HepG2 (cell line): ENCODE measurements around the gene ZCCHC24. TPM values are rescaled to one million over a fixed set of nuclear protein-coding genes. Genes with fewer than 3 reads are reported as not detected.

Experiments
- ATAC-seq: fragments of 200-7000 bp; cut with Tn5 transposase; 3 replicates; pipeline ENCODE4 v1.9.1; 2020; ENCODE audit warnings: mild to moderate bottlenecking, moderate library complexity
- BruUV-seq: library from RNA; stranded (reverse); fragments of 400-500 nt; replicated peaks from 2 replicates; lab custom pipeline; 2021; lab: Mats Ljungman, UMichigan
- CTCF ChIA-PET: fragments of 300-600 bp; formaldehyde crosslinking; extraction: SDS; loops from one replicate; lab custom pipeline; 2021; ENCODE audit warnings: low total read pairs, inconsistent platforms, low intra/inter-chr PET ratio; lab: Yijun Ruan, JAX
- POLR2A ChIA-PET: fragments of 350-600 bp; sonication (Branson Sonifier 250); formaldehyde crosslinking; loops from one replicate; lab custom pipeline; 2020; ENCODE audit warnings: antibody characterized with exemption, inconsistent platforms; lab: Yijun Ruan, JAX
- DNase-seq: peaks from one replicate; pipeline ENCODE4 v3.0.0-alpha.2; 2015; ENCODE audit warnings: low spot score
- FAIRE-seq: peaks from 3 replicates; lab custom pipeline; 2011; peaks lifted over from hg19 to GRCh38; lab: Jason Lieb, UNC
- H2AFZ ChIP-seq: one replicate; pipeline ENCODE4 v1.6.1; 2011; ENCODE audit warnings: low read length, inconsistent platforms
- H3K27ac ChIP-seq: fragments of 300-600 bp; 3 replicates; pipeline ENCODE4 v1.8.0; 2011; ENCODE audit warnings: mixed run types, mild to moderate bottlenecking, mixed read lengths, low read length, inconsistent platforms; ENCODE audit not compliant: insufficient read depth; ENCODE audit errors: extremely low read length
- H3K27me3 ChIP-seq, 2 experiments: fragments of 200-600 bp in 1 of 2; 2 replicates in 1 of 2; 3 replicates in 1 of 2; pipeline versions ENCODE4 v1.6.0 to v1.8.0; 2011; ENCODE audit warnings: low read length in 2 of 2, mild to moderate bottlenecking in 2 of 2, moderate library complexity in 2 of 2, inconsistent platforms in 1 of 2; ENCODE audit not compliant: insufficient read depth in 2 of 2, control insufficient read depth in 1 of 2
- H3K36me3 ChIP-seq, 2 experiments: fragments of 200-600 bp in 1 of 2; replicated peaks in 1 of 2; 2 replicates in 1 of 2; 3 replicates in 1 of 2; pipeline versions ENCODE4 v1.5.1 to v1.8.0; 2011; ENCODE audit warnings: low read length in 2 of 2, inconsistent platforms in 1 of 2; ENCODE audit not compliant: insufficient read depth in 2 of 2, control insufficient read depth in 1 of 2
- H3K4me1 ChIP-seq: 2 replicates; pipeline ENCODE4 v1.5.1; 2012; ENCODE audit warnings: low read length, inconsistent platforms; ENCODE audit not compliant: insufficient read depth
- H3K4me2 ChIP-seq: 2 replicates; pipeline ENCODE4 v1.6.0; 2011; ENCODE audit warnings: low read depth, low read length, inconsistent platforms
- H3K4me3 ChIP-seq, 3 experiments: fragments of 200-600 bp in 1 of 3; sonication (generic), shearing (Covaris generic) in 1 of 3; replicated peaks in 1 of 3; 2 replicates each; pipeline ENCODE4 v1.5.1; 2011 to 2016; ENCODE audit warnings: low read length in 3 of 3, inconsistent platforms in 2 of 3, low read depth in 2 of 3, mild to moderate bottlenecking in 2 of 3, control low read depth in 1 of 3, mixed read lengths in 1 of 3; ENCODE audit not compliant: insufficient read depth in 1 of 3
- H3K79me2 ChIP-seq: one replicate; pipeline ENCODE4 v1.6.1; 2011; ENCODE audit warnings: low read length, inconsistent platforms; ENCODE audit not compliant: insufficient read depth
- H3K9ac ChIP-seq: 2 replicates; pipeline ENCODE4 v1.6.0; 2011; ENCODE audit warnings: mild to moderate bottlenecking, low read depth, low read length, inconsistent platforms; ENCODE audit not compliant: insufficient read depth
- H3K9me3 ChIP-seq: 2 replicates; pipeline ENCODE4 v1.5.1; 2012; ENCODE audit warnings: mild to moderate bottlenecking, low read length
- H4K20me1 ChIP-seq: 2 replicates; pipeline ENCODE4 v1.6.0; 2011; ENCODE audit warnings: inconsistent platforms, mild to moderate bottlenecking, low read length, moderate library complexity; ENCODE audit not compliant: insufficient read depth
- ATF3 ChIP-seq: sonication (generic); formaldehyde crosslinking; IDR thresholded peaks from 2 replicates; pipeline ENCODE4 v1.4.0; 2020; ENCODE audit warnings: missing genetic modification reagents
- CBFB ChIP-seq: sonication (generic); formaldehyde crosslinking; IDR thresholded peaks from 2 replicates; pipeline ENCODE4 v1.4.0; 2020; ENCODE audit warnings: missing genetic modification reagents
- GPBP1L1 ChIP-seq: sonication (generic); formaldehyde crosslinking; IDR thresholded peaks from 2 replicates; pipeline ENCODE4 v1.5.0; 2020; ENCODE audit warnings: mild to moderate bottlenecking, missing genetic modification reagents
- KDM3A ChIP-seq: IDR thresholded peaks from 2 replicates; pipeline ENCODE4 v1.6.1; 2018; ENCODE audit warnings: low read depth, missing compliant biosample characterization
- MAFG ChIP-seq: sonication (generic); formaldehyde crosslinking; IDR thresholded peaks from 2 replicates; pipeline ENCODE4 v1.5.1; 2020; ENCODE audit warnings: mild to moderate bottlenecking, missing genetic modification reagents
- MLX ChIP-seq: IDR thresholded peaks from 2 replicates; pipeline ENCODE4 v1.6.1; 2016
- NCOA5 ChIP-seq: sonication (generic); formaldehyde crosslinking; IDR thresholded peaks from 2 replicates; pipeline ENCODE4 v1.4.0; 2020; ENCODE audit warnings: missing genetic modification reagents
- NPAS2 ChIP-seq: sonication (generic); formaldehyde crosslinking; IDR thresholded peaks from 2 replicates; pipeline ENCODE4 v1.8.0; 2022; ENCODE audit warnings: mild to moderate bottlenecking, missing genetic modification reagents, borderline replicate concordance
- PLRG1 ChIP-seq: fragments of 450-650 bp; conservative IDR thresholded peaks from 2 replicates; pipeline ENCODE4 v1.6.1; 2016
- SP4 ChIP-seq: sonication (generic); formaldehyde crosslinking; IDR thresholded peaks from 2 replicates; pipeline ENCODE4 v1.8.1; 2023; ENCODE audit warnings: mild to moderate bottlenecking, missing genetic modification reagents
- ZBED4 ChIP-seq: sonication (generic); formaldehyde crosslinking; IDR thresholded peaks from 2 replicates; pipeline ENCODE4 v1.4.0; 2020; ENCODE audit warnings: missing genetic modification reagents, borderline replicate concordance
- ZFP36 ChIP-seq: fragments of 150-350 bp; IDR thresholded peaks from 2 replicates; pipeline ENCODE4 v1.6.1; 2018; ENCODE audit warnings: borderline replicate concordance, low read length, low read depth; ENCODE audit not compliant: partially characterized antibody
- ZKSCAN5 ChIP-seq: sonication (generic); formaldehyde crosslinking; IDR thresholded peaks from 2 replicates; pipeline ENCODE4 v1.5.1; 2020; ENCODE audit warnings: mild to moderate bottlenecking, missing genetic modification reagents
- ZNF382 ChIP-seq: sonication (generic); formaldehyde crosslinking; IDR thresholded peaks from 2 replicates; pipeline ENCODE4 v1.5.0; 2020; ENCODE audit warnings: missing genetic modification reagents, mild to moderate bottlenecking, borderline replicate concordance
- ZNF556 ChIP-seq: sonication (generic); formaldehyde crosslinking; IDR thresholded peaks from 2 replicates; pipeline ENCODE4 v1.4.0; 2020; ENCODE audit warnings: mild to moderate bottlenecking, missing genetic modification reagents, borderline replicate concordance
- ZNF558 ChIP-seq: sonication (generic); formaldehyde crosslinking; IDR thresholded peaks from 2 replicates; pipeline ENCODE4 v1.9.0; 2022; ENCODE audit warnings: mild to moderate bottlenecking, missing genetic modification reagents, borderline replicate concordance
- ZNF878 ChIP-seq: sonication (generic); formaldehyde crosslinking; IDR thresholded peaks from 2 replicates; pipeline ENCODE4 v1.8.1; 2023; ENCODE audit warnings: mild to moderate bottlenecking, missing genetic modification reagents, moderate library complexity
- ZSCAN9 ChIP-seq: IDR thresholded peaks from 2 replicates; pipeline ENCODE4 v1.6.1; 2016; ENCODE audit warnings: borderline replicate concordance
- WGBS: methylation state at CpG from one replicate; pipeline ENCODE4 v1.1.6; 2017; ENCODE audit warnings: low lambda C conversion rate; 5-methylcytosine and 5-hydroxymethylcytosine counted together
- in situ Hi-C: cut with HindIII; loops from 2 replicates; pipeline ENCODE4 v1.10.0; 2017; ENCODE audit warnings: low pct_unique_long_range_greater_than_20kb; ENCODE audit not compliant: extremely low pct_ligation_motif_present
- intact Hi-C: fragments of 100-400 bp; cut with micrococcal nuclease; formaldehyde crosslinking; loops from one replicate; pipeline ENCODE4 v1.10.0; 2022; ENCODE audit not compliant: unreplicated experiment
- polyA plus RNA-seq, 8 experiments: library from polyadenylated mRNA; depleted of rRNA in 3 of 8; stranded (reverse) in 7 of 8; unstranded in 1 of 8; fragments of >200 nt; fragmentation: Illumina TruSeq in 4 of 8; extraction: Trizol in 4 of 8; gene quantifications; 2 replicates each; pipeline versions ENCODE4 v1.2.1 to v1.2.3, GENCODE V29; 2011 to 2016; ENCODE audit warnings: low read depth in 4 of 8, missing spikeins in 1 of 8, mixed read lengths in 1 of 8; ENCODE audit not compliant: insufficient read depth in 1 of 8
- total RNA-seq, 5 experiments: library from RNA; depleted of rRNA; stranded (reverse); fragments of >200 nt; fragmentation: Illumina TruSeq; extraction: Trizol; gene quantifications; 2 replicates each; pipeline ENCODE4 v1.2.3, GENCODE V29; 2016; ENCODE audit warnings: low read depth in 1 of 5

ZCCHC24 gene
- total and polyA plus RNA-seq, 2 of the 13 experiments (the other 11 are each of a cell fraction or from before 2014, with no cell fraction given), result 3.1 to 7.9 TPM

GRCh38 chr10:79440281-79440680 is 5.1 kb downstream of the ZCCHC24 start:
- Histone ChIP-seq H3K27ac (no peak overlapping the region), H3K4me3 (no peak overlapping the region), H3K4me1 (peaks cover 40% of the 10 kb centered on the region), H3K9ac (no peak overlapping the region), H2AFZ (no peak overlapping the region), H3K4me2 (no peak overlapping the region), H3K27me3 (no peaks in the 10 kb centered on the region), H3K36me3 (no peaks in the 10 kb centered on the region), H3K9me3 (no peaks in the 10 kb centered on the region), H3K79me2 (no peaks in the 10 kb centered on the region), H4K20me1 (no peaks in the 10 kb centered on the region)
- ATAC-seq, result no peak
- no TSS peak for BruUV-seq
- CTCF ChIA-PET, result no interaction called here
- intact Hi-C loops, result no loop called here
- POLR2A ChIA-PET, result no interaction called here
- in situ Hi-C loops, result no loop called here
- no peak for DNase-seq
- 95% methylated on average over 3 of the region's 6 CpGs for WGBS
- FAIRE-seq, result no peak
- TF ChIP-seq ZKSCAN5 (CRISPR knock-in tag) (no peak), NCOA5 (CRISPR knock-in tag) (no peak), ZNF556 (no peak), MLX (no peak), ZNF558 (CRISPR knock-in tag) (no peak), PLRG1 (no peak), ATF3 (CRISPR knock-in tag) (no peak), SP4 (CRISPR knock-in tag) (no peak), ZBED4 (CRISPR knock-in tag) (no peak), MAFG (CRISPR knock-in tag) (no peak), CBFB (CRISPR knock-in tag) (no peak), ZNF878 (CRISPR knock-in tag) (no peak), ZFP36 (no peak), NPAS2 (CRISPR knock-in tag) (no peak), KDM3A (CRISPR knock-in tag) (no peak), ZNF382 (CRISPR knock-in tag) (no peak), ZSCAN9 (CRISPR knock-in tag) (no peak), GPBP1L1 (CRISPR knock-in tag) (no peak)
